Left renal cortex interstitium (tissue), 4 donors: Measurements from ENCODE around the gene MADCAM1. TPM values are rescaled to one million over a fixed set of nuclear protein-coding genes. Genes with fewer than 3 reads are reported as not detected.

Experiments
- DNase-seq, 4 donors: peaks; one replicate each; pipeline ENCODE4 v3.0.0-alpha.2; 2013; ENCODE audit warnings: low read depth in 4 of 4, low spot score in 2 of 4, missing footprints in 1 of 4
- polyA plus RNA-seq, 4 donors: library from polyadenylated mRNA; unstranded; fragments of 120-200 nt; gene quantifications; one replicate each; pipeline ENCODE4 v1.2.1, GENCODE V29; 2013; ENCODE audit not compliant: insufficient read length in 4 of 4

MADCAM1 gene
- polyA plus RNA-seq, 4 donors = 3.2 to 6.6 (median 4.0) TPM

- no peak for DNase-seq
These were observed 10.6 kb upstream of the MADCAM1 start for GRCh38 chr19:485583-486236.

- DNase-seq = peak in 3 of 4 donors; percentile 84 to 92 (median 87)
These were observed 7.5 kb upstream of the MADCAM1 start for GRCh38 chr19:488505-489417.

GRCh38 chr19:489418-490196, 6.7 kb upstream of the MADCAM1 start:
- DNase-seq = no peak

- no peak for DNase-seq
These were observed 5.0 kb upstream of the MADCAM1 start for GRCh38 chr19:491146-491741.

GRCh38 chr19:492091-492531, 4.2 kb upstream of the MADCAM1 start:
- no peak for DNase-seq

GRCh38 chr19:493391-494170, 2.7 kb upstream of the MADCAM1 start:
- DNase-seq = no peak

- no peak for DNase-seq
These were observed 1.9 kb upstream of the MADCAM1 start for GRCh38 chr19:494171-495080.

GRCh38 chr19:495081-495401, 1.2 kb upstream of the MADCAM1 start:
- DNase-seq = no peak

- no peak for DNase-seq
These were observed 729 bp upstream of the MADCAM1 start for GRCh38 chr19:495402-496111.

GRCh38 chr19:496986-497385, 700 bp downstream of the MADCAM1 start:
- DNase-seq = no peak

- DNase-seq = no peak
These were observed 1.2 kb downstream of the MADCAM1 start for GRCh38 chr19:497491-497868.

- no peak for DNase-seq
These were observed 1.7 kb downstream of the MADCAM1 start for GRCh38 chr19:497869-498510.

GRCh38 chr19:498511-498891, 2.2 kb downstream of the MADCAM1 start:
- no peak for DNase-seq

GRCh38 chr19:498977-499623, 2.8 kb downstream of the MADCAM1 start:
- DNase-seq = no peak

- no peak for DNase-seq
These were observed 5.4 kb downstream of the MADCAM1 start for GRCh38 chr19:501646-502045.

- DNase-seq = no peak
These were observed 8.3 kb downstream of the MADCAM1 start for GRCh38 chr19:504616-505015.
